Lower leg skin (tissue), 4 donors: ENCODE data around the gene SEC31A. TPM values are rescaled to one million over a fixed set of nuclear protein-coding genes. Genes with fewer than 3 reads are reported as not detected.

Experiments
- DNase-seq, 2 donors: peaks; one replicate each; pipeline ENCODE4 v3.0.0-alpha.2; 2019; ENCODE audit warnings: low spot score in 2 of 2
- H3K4me3 ChIP-seq: fragments of 200-600 bp; sonication (generic); 2 replicates; pipeline ENCODE4 v1.5.1; 2017; ENCODE audit warnings: mild to moderate bottlenecking, low read depth; ENCODE audit not compliant: poor library complexity, severe bottlenecking
- CTCF ChIP-seq, 3 donors: fragments of 450-650 bp; IDR thresholded peaks; one replicate each; pipeline ENCODE4 v1.5.1; 2016; ENCODE audit warnings: antibody characterized with exemption in 3 of 3, mild to moderate bottlenecking in 3 of 3, moderate library complexity in 2 of 3
- POLR2A ChIP-seq, 2 donors: fragments of 450-650 bp; IDR thresholded peaks; one replicate each; pipeline ENCODE4 v1.6.1; 2016 to 2017; ENCODE audit warnings: antibody characterized with exemption in 2 of 2, mild to moderate bottlenecking in 1 of 2, moderate library complexity in 1 of 2
- WGBS, 2 donors: methylation state at CpG; one replicate each; pipeline ENCODE4 v1.1.5; 2018; 5-methylcytosine and 5-hydroxymethylcytosine counted together
- intact Hi-C: fragments of 100-400 bp; cut with DNase I; formaldehyde crosslinking; loops from one replicate; pipeline ENCODE4 v1.15.0; 2023; ENCODE audit warnings: low total_unique reads
- total RNA-seq, 4 donors: library from RNA; depleted of rRNA; stranded (reverse); fragments of >200 nt; gene quantifications; one replicate each; pipeline ENCODE4 v1.1.0, GENCODE V29; 2016

Gene SEC31A
- total RNA-seq, 4 donors from 2014 or later, result 100 to 166 (median 118) TPM

GRCh38 chr4:82801910-82802521 is 88.9 kb downstream of the SEC31A start:
- no peak overlapping the region for H3K4me3 ChIP-seq
- no peak for DNase-seq
- 64 to 73% methylated on average over 3 of the region's 3 CpGs for WGBS, 2 donors
- intact Hi-C loops, result no loop called here
- no peak for TF ChIP-seq CTCF (IDR thresholded peaks at IDR 0.05)
- no peak for TF ChIP-seq POLR2A (IDR thresholded peaks at IDR 0.05)

DNA sequence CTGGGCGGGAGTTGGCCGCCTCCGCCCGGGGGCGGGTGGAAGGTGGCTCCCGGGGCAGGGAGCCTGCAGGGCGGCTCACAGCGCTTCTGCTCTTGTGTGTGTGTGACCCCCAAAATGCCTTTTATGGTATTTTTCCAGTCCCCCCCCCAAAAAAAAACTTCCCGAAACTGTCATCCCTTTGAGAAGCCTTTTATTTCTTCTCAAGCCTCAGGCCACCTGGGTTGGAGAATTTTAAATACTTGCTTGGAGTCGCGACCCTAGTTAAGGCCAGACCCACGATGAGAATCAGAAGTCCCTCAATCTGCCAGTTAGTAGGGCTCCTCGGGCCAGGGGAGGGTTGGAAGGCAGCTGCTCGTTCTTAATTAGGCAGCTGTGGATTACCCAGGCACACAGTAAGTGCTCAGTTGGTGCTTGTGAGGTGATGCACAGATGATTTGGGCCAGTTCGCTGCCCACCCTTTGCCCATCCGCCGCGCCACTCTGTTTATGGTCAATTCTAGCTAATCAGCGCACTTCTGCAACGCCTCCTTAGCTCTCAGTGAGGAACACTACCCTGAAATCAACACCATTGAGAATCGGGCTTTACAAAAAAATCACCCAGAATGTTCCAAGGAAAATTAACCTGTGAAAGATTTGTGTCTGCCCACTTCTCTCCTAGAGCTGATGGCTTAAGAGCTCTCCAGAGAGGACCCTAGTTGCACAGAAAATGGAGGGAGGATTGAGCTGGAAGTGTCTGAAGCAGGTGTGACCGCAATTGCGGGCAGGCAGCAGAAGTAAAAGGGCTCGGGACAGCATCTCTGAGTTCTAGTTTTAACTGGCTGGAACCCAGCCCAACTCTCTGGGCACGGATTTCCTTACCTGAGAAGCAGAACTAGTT is 91.7 kb downstream of the SEC31A start:
- no peak for DNase-seq
- peak overlapping the region; percentile 64 for H3K4me3 ChIP-seq
- TF ChIP-seq POLR2A (IDR thresholded peaks at IDR 0.05), result no peak
- 5 to 8% methylated on average over 23 to 25 of the region's 25 CpGs for WGBS, 2 donors
- intact Hi-C loops, result no loop called here

DNA sequence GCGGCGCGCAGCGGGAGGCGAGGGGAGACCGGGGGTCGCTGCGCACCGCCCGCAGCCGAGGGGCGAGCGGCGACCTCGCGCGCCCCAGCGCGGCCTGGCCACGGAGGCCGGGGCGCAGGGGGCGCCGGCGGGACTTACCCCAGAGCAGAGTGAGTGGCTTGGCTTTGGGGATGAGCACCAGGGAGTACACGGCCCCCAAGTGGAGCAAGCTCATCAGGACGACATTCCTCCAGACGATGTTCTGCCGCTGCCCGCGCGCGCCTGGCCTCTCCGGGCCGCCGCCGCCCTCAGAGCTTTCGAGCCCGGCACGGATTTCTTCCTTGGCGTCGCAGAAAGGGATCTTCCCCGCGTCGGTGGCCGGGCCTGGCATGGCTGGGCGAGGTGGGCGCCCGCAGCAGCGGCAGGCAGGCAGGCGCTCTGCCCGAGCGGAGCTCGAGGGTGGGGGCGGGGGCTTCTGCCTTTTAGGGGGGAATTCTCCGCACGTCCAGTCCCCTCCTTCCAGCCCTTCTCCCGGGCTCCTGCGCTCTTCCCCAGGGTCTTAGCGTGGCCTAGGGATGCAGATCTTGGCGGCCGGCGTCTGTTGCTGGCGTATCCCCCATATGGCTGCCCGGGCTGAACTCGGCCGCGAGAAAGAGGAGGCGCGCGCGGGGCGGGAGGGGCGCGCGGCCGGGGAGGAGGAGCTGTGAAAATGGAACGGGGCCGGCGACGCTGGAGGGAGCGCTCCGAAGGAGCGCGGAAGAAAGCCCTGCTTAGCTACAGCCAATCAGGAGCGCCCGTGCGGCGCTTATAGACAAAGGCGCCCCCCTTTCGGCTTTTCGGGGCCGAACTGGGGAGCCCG is 92.6 kb downstream of the SEC31A start, which contains the start of gene SCD5:
TSS of gene SCD5 (minus strand) at position 629 of the 838 bp plus-strand sequence. CDS start at position 370, 259 bp downstream.
- H3K4me3 ChIP-seq, result peak within 1 kb of the TSS; percentile 64
- WGBS, 2 donors, result 1% methylated on average over 35 to 54 of the region's 94 CpGs
- peak; percentile 30 to 91 for DNase-seq
- TF ChIP-seq POLR2A (IDR thresholded peaks at IDR 0.05) (no peak), CTCF (IDR thresholded peaks at IDR 0.05) (no peak)
- intact Hi-C loops, result no loop called here

GRCh38 chr4:82797405-82798111 is 93.4 kb downstream of the SEC31A start:
- TF ChIP-seq POLR2A (IDR thresholded peaks at IDR 0.05), result no peak
- TF ChIP-seq CTCF (IDR thresholded peaks at IDR 0.05), result no peak
- H3K4me3 ChIP-seq, result peak overlapping the region; percentile 64
- no peak for DNase-seq
- intact Hi-C loops, result no loop called here
- WGBS, 2 donors, result 3 to 4% methylated on average over 42 to 47 of the region's 47 CpGs

- TF ChIP-seq POLR2A (IDR thresholded peaks at IDR 0.05) (no peak), CTCF (IDR thresholded peaks at IDR 0.05) (no peak)
- WGBS, 2 donors, result 32 to 40% methylated on average over 6 of the region's 6 CpGs
- intact Hi-C loops, result no loop called here
- no peak overlapping the region for H3K4me3 ChIP-seq
- no peak for DNase-seq
Observed at GRCh38 chr4:82797040-82797404, 93.9 kb downstream of the SEC31A start.
